H9 (cell line): ENCODE measurements around the gene TMTC2. TPM values are rescaled to one million over a fixed set of nuclear protein-coding genes. Genes with fewer than 3 reads are reported as not detected.

Experiments used
- DNase-seq: peaks from one replicate; pipeline ENCODE4 v3.0.0-alpha.2; 2017
- H2AFZ ChIP-seq: one replicate; pipeline ENCODE4 v1.6.1; 2013; ENCODE audit warnings: mild to moderate bottlenecking, low read length, control low read depth, moderate library complexity
- H2AK5ac ChIP-seq: 2 replicates; pipeline ENCODE4 v1.6.1; 2013; ENCODE audit warnings: low read length, control low read depth, mixed read lengths; ENCODE audit not compliant: insufficient read length
- H2BK120ac ChIP-seq: one replicate; pipeline ENCODE4 v1.6.1; 2013; ENCODE audit warnings: low read depth, mild to moderate bottlenecking, low read length, control low read depth, inconsistent platforms; ENCODE audit not compliant: poor library complexity, severe bottlenecking
- H2BK12ac ChIP-seq: 2 replicates; pipeline ENCODE4 v1.6.1; 2013; ENCODE audit warnings: low read length, control low read depth, mixed read lengths, low read depth; ENCODE audit not compliant: insufficient read length
- H2BK15ac ChIP-seq: 2 replicates; pipeline ENCODE4 v1.6.1; 2013; ENCODE audit warnings: low read depth, low read length, control low read depth
- H2BK20ac ChIP-seq: one replicate; pipeline ENCODE4 v1.6.1; 2013; ENCODE audit warnings: low read depth, mild to moderate bottlenecking, low read length, control low read depth, inconsistent platforms; ENCODE audit not compliant: poor library complexity, severe bottlenecking
- H2BK5ac ChIP-seq: 2 replicates; pipeline ENCODE4 v1.6.1; 2013; ENCODE audit warnings: low read length, control low read depth, mixed read lengths; ENCODE audit not compliant: insufficient read length
- H3K14ac ChIP-seq: 2 replicates; pipeline ENCODE4 v1.6.1; 2013; ENCODE audit warnings: low read length, control low read depth; ENCODE audit not compliant: insufficient read depth
- H3K18ac ChIP-seq: 2 replicates; pipeline ENCODE4 v1.6.1; 2013; ENCODE audit warnings: low read depth, mild to moderate bottlenecking, mixed read lengths, low read length, control low read depth; ENCODE audit not compliant: insufficient read length
- H3K23ac ChIP-seq: 2 replicates; pipeline ENCODE4 v1.6.1; 2013; ENCODE audit warnings: low read length, control low read depth, mixed read lengths, low read depth; ENCODE audit not compliant: insufficient read length
- H3K23me2 ChIP-seq: 2 replicates; pipeline ENCODE4 v1.6.1; 2013; ENCODE audit warnings: low read depth, mild to moderate bottlenecking, mixed read lengths, low read length, control low read depth; ENCODE audit not compliant: insufficient read length, poor library complexity, severe bottlenecking
- H3K27ac ChIP-seq: 2 replicates; pipeline ENCODE4 v1.5.1; 2013; ENCODE audit warnings: low read length, control low read depth, mixed read lengths, low read depth; ENCODE audit not compliant: insufficient read length
- H3K27me3 ChIP-seq: 2 replicates; pipeline ENCODE4 v1.6.1; 2013; ENCODE audit warnings: low read length, control low read depth, inconsistent platforms; ENCODE audit not compliant: insufficient read depth
- H3K4ac ChIP-seq: 2 replicates; pipeline ENCODE4 v1.6.1; 2013; ENCODE audit warnings: low read depth, mild to moderate bottlenecking, control low read depth, inconsistent platforms, low read length, moderate library complexity
- H3K4me1 ChIP-seq: 2 replicates; pipeline ENCODE4 v1.6.1; 2013; ENCODE audit warnings: low read length, control low read depth, inconsistent platforms; ENCODE audit not compliant: insufficient read depth
- H3K4me2 ChIP-seq: 2 replicates; pipeline ENCODE4 v1.6.1; 2013; ENCODE audit warnings: low read length, control low read depth, mixed read lengths; ENCODE audit not compliant: insufficient read length, insufficient read depth
- H3K56ac ChIP-seq: 2 replicates; pipeline ENCODE4 v1.6.1; 2013; ENCODE audit warnings: low read depth, mild to moderate bottlenecking, mixed read lengths, low read length, control low read depth; ENCODE audit not compliant: insufficient read length
- H3K79me1 ChIP-seq: 2 replicates; pipeline ENCODE4 v1.6.1; 2013; ENCODE audit warnings: low read depth, mild to moderate bottlenecking, moderate library complexity, low read length, control low read depth, inconsistent platforms; ENCODE audit not compliant: insufficient read depth, poor library complexity, severe bottlenecking
- H3K79me2 ChIP-seq: 2 replicates; pipeline ENCODE4 v1.6.1; 2013; ENCODE audit warnings: low read length, control low read depth, inconsistent platforms; ENCODE audit not compliant: insufficient read depth
- H3K9ac ChIP-seq: 2 replicates; pipeline ENCODE4 v1.6.1; 2013; ENCODE audit warnings: low read length, control low read depth, mixed read lengths; ENCODE audit not compliant: insufficient read length; ENCODE audit errors: extremely low read depth
- H3K9me3 ChIP-seq: one replicate; pipeline ENCODE4 v1.6.1; 2013; ENCODE audit warnings: low read depth, low read length, inconsistent platforms; ENCODE audit not compliant: control insufficient read depth
- H3T11ph ChIP-seq: one replicate; pipeline ENCODE4 v1.6.1; 2013; ENCODE audit warnings: mild to moderate bottlenecking, low read length, control low read depth, inconsistent platforms
- H4K20me1 ChIP-seq: one replicate; pipeline ENCODE4 v1.6.1; 2013; ENCODE audit not compliant: control insufficient read depth, insufficient read length, insufficient read depth
- H4K5ac ChIP-seq: 2 replicates; pipeline ENCODE4 v1.6.1; 2013; ENCODE audit warnings: low read depth, mild to moderate bottlenecking, mixed read lengths, low read length, control low read depth; ENCODE audit not compliant: insufficient read length
- H4K8ac ChIP-seq: replicated peaks from 2 replicates; pipeline ENCODE4 v1.6.1; 2013; ENCODE audit warnings: low read length, control low read depth, mixed read lengths, low read depth; ENCODE audit not compliant: insufficient read length
- H4K91ac ChIP-seq: 2 replicates; pipeline ENCODE4 v1.6.1; 2013; ENCODE audit warnings: low read depth, mild to moderate bottlenecking, moderate library complexity, mixed read lengths, low read length, control low read depth; ENCODE audit not compliant: insufficient read length
- H3K27ac Mint-ChIP-seq, 3 experiments: 2 replicates in 2 of 3; 3 replicates in 1 of 3; pipeline ENCODE4 v1.8.0; 2020 to 2021; ENCODE audit warnings: mixed read lengths in 3 of 3, mild to moderate bottlenecking in 1 of 3, moderate library complexity in 1 of 3
- H3K27me3 Mint-ChIP-seq: 2 replicates; pipeline ENCODE4 v1.8.0; 2021; ENCODE audit warnings: low read depth, mild to moderate bottlenecking, moderate library complexity, mixed read lengths
- H3K36me3 Mint-ChIP-seq, 3 experiments: 2 replicates in 2 of 3; 3 replicates in 1 of 3; pipeline ENCODE4 v1.8.0; 2020 to 2021; ENCODE audit warnings: low read depth in 3 of 3, mixed read lengths in 3 of 3; ENCODE audit not compliant: insufficient read depth in 1 of 3
- H3K4me1 Mint-ChIP-seq, 2 experiments: 2 replicates each; pipeline ENCODE4 v1.8.0; 2020; ENCODE audit warnings: mixed read lengths in 2 of 2
- H3K4me3 Mint-ChIP-seq, 2 experiments: 2 replicates in 1 of 2; 3 replicates in 1 of 2; pipeline ENCODE4 v1.8.0; 2020 to 2021; ENCODE audit warnings: mild to moderate bottlenecking in 2 of 2, mixed read lengths in 2 of 2, moderate library complexity in 1 of 2
- H3K9me3 Mint-ChIP-seq, 2 experiments: 2 replicates in 1 of 2; 3 replicates in 1 of 2; pipeline ENCODE4 v1.8.0; 2020; ENCODE audit warnings: mild to moderate bottlenecking in 2 of 2, mixed read lengths in 2 of 2, moderate library complexity in 1 of 2
- WGBS: extraction: QIAGEN DNeasy Blood & Tissue Kit; methylation state at CpG from one replicate; pipeline ENCODE4 v1.1.7; 2013; ENCODE audit warnings: missing lambda C conversion rate, low lambda C conversion rate, mixed read lengths; ENCODE audit not compliant: insufficient read length; ENCODE audit errors: extremely low coverage; 5-methylcytosine and 5-hydroxymethylcytosine counted together
- total RNA-seq: library from RNA; stranded (reverse); gene quantifications from 2 replicates; pipeline ENCODE4 v1.2.1, GENCODE V29; 2021
- TF ChIP-seq, protein P1 (sequence below): fragments of 200-600 bp; sonication (generic); conservative IDR thresholded peaks from 3 replicates; pipeline ENCODE4 v1.8.0; 2021; ENCODE audit warnings: antibody characterized with exemption, mild to moderate bottlenecking

TMTC2 gene
- total RNA-seq, 1 experiment from 2014 or later = 3.1 TPM

DNA sequence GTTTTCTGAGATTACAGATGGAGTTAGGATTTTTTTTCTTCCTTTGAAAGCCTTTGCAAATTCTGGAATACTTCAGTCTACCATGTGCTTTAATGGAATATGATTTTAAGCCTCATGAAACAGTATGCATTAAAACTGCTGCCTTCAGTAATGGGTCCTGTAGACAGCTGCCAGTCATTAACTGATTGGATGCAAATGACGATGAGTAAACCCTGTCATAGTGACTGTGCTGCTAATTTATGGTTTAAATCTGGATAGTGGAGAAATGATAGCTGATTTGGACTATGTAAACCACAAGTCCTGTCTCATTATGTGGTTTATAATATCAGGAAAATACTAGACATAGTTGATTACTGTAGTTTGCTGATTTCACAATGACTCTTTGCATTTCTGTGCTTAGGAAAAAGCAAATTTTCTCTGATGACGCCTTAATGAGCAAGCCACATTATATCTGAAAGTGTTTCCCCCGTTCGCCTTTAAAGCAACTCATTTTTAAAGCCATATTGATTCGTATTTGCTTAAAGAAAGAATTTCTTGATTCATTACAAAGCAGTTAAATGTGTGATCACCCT is 217.6 kb downstream of the TMTC2 start:
- Mint-ChIP-seq H3K36me3 (no peaks in the 10 kb centered on the region), H3K9me3 (no peaks in the 10 kb centered on the region), H3K4me1 (peaks cover 0 to 7% of the 10 kb centered on the region in 2 experiments; a peak in 1 of 4 replicates), H3K4me3 (no peak overlapping the region), H3K27me3 (no peaks in the 10 kb centered on the region), H3K27ac (0 out of 7 replicates have a peak overlapping the region, but pooled peaks of 1 of the 3 experiments have one; percentile 41)
- Histone ChIP-seq H3K27me3 (no peaks in the 10 kb centered on the region), H3K4me2 (no peak overlapping the region), H4K8ac (no peak overlapping the region), H3K79me2 (no peaks in the 10 kb centered on the region), H3K56ac (no peak overlapping the region), H2BK120ac (no peak overlapping the region), H4K20me1 (no peaks in the 10 kb centered on the region), H4K91ac (no peak overlapping the region), H3K14ac (no peak overlapping the region), H2AK5ac (no peak overlapping the region), H2BK5ac (no peak overlapping the region), H2BK12ac (no peak overlapping the region), H3K23me2 (no peaks in the 10 kb centered on the region), H3K9ac (no peak overlapping the region), H3K23ac (no peak overlapping the region), H2AFZ (no peak overlapping the region), H3K79me1 (no peaks in the 10 kb centered on the region), H3K4me1 (no peaks in the 10 kb centered on the region), H4K5ac (no peak overlapping the region), H3K4ac (no peak overlapping the region), H2BK20ac (no peak overlapping the region), H3K9me3 (no peaks in the 10 kb centered on the region), H2BK15ac (no peak overlapping the region), H3K27ac (no peak overlapping the region), H3K18ac (no peak overlapping the region), H3T11ph (no peak overlapping the region)
- DNase-seq = no peak
- no CpG with 5 or more reads among the region's 5 CpGs for WGBS
- TF ChIP-seq, protein P1, sequence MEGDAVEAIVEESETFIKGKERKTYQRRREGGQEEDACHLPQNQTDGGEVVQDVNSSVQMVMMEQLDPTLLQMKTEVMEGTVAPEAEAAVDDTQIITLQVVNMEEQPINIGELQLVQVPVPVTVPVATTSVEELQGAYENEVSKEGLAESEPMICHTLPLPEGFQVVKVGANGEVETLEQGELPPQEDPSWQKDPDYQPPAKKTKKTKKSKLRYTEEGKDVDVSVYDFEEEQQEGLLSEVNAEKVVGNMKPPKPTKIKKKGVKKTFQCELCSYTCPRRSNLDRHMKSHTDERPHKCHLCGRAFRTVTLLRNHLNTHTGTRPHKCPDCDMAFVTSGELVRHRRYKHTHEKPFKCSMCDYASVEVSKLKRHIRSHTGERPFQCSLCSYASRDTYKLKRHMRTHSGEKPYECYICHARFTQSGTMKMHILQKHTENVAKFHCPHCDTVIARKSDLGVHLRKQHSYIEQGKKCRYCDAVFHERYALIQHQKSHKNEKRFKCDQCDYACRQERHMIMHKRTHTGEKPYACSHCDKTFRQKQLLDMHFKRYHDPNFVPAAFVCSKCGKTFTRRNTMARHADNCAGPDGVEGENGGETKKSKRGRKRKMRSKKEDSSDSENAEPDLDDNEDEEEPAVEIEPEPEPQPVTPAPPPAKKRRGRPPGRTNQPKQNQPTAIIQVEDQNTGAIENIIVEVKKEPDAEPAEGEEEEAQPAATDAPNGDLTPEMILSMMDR = no peak
